ENCODE data around the gene BARD1.

DNA sequence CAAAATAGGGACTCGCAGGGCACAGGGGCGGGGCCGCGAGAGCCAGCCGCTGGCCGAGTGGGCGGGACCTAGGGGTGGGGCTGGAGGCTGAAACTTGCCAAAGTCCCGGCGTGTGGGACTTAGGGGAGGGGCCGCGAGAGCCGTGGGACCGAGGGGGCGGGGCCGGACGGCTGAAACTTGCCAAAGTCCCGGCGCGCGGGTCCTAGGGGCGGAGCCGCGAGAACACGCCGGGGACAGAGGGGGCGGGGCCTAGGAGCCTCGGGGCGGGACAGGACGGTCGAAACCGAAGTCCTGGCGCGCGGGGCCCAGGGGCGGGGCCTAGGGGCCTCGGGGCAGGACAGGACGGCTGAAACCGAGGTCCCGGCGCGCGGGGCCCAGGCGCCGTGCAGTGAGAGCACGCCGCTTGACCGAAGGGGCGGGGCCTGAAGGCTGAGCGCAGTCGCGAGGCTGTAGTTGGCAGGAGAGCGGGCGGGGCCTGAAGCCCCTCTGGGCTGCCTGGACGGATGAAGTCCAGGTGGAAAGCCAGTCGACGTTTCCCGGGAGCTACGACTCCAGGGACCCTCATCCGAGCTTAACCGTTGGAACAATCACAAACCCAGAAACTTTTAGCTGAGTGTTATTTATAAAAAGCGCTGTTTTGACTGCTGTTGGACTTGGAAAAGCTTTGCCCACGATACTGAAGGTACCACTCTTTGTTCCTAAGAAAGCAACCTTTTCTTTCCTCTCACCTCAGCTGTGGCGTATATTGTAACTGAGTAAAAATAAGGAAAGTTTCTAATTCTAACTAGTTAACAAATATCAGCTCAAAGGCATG is 475 bp upstream of the BARD1 start:
- TF ChIP-seq POLR2A (IDR thresholded peaks at IDR 0.05) (peak in 1 of 4 donors; percentile 61), CTCF (IDR thresholded peaks at IDR 0.05) (no peak)

Measured in esophagus squamous epithelium (tissue), 4 donors.